Epithelial cell of alveolus of lung (primary cell): ENCODE measurements around the gene OR2M7. TPM values are rescaled to one million over a fixed set of nuclear protein-coding genes. Genes with fewer than 3 reads are reported as not detected.

Experiments
- total RNA-seq: library from RNA; depleted of rRNA; stranded (reverse); fragments of >200 nt; gene quantifications from 2 replicates; pipeline ENCODE4 v1.2.1, GENCODE V29; 2015

The OR2M7 gene, protein sequence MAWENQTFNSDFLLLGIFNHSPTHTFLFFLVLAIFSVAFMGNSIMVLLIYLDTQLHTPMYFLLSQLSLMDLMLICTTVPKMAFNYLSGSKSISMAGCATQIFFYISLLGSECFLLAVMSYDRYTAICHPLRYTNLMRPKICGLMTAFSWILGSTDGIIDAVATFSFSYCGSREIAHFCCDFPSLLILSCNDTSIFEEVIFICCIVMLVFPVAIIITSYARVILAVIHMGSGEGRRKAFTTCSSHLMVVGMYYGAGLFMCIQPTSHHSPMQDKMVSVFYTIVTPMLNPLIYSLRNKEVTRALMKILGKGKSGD
- not detected in 2 replicates for total RNA-seq

GRCh38 chr1:248324468-248324867 lies at the start of gene OR2M7:
Gene OR2M7 (minus strand): TSS chr1:248324568. CDS start chr1:248324568, 0 bp downstream.

GRCh38 chr1:248361121-248361715 lies 36.9 kb upstream of the OR2M7 start, which contains the start of gene OR2T4:
Gene OR2T4 (plus strand): TSS chr1:248361665. CDS start chr1:248361665, 0 bp downstream.

DNA sequence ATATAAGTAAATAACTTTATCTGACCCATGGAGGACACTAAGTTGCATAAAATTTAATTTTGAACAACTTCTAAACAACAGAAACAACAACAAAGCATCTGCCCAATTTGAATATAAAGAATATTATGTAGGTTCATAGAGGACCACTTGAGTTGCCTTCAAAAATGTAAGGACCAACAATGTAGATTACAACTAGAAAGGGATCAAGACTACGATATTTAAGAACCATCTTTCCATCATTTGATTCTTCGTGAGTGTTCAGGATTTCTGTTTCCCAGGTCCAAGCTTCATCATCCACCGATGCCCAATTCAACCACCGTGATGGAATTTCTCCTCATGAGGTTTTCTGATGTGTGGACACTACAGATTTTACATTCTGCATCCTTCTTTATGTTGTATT lies 24.1 kb upstream of the OR2M7 start, which contains the start of gene OR14C36:
Gene OR14C36, plus strand, starts transcription at position 301 of the 400 bp plus-strand sequence. Its CDS starts 0 bp downstream, at position 301.

GRCh38 chr1:248303324-248303723 lies 21.0 kb downstream of the OR2M7 start, which contains the start of gene OR2T12:
Gene OR2T12 (minus strand): TSS chr1:248303424. CDS start chr1:248295578, 7,846 bp downstream.

GRCh38 chr1:248277876-248278275 lies 46.5 kb downstream of the OR2M7 start, which contains the start of gene OR2T33:
Gene OR2T33 (minus strand): TSS chr1:248277976. CDS start chr1:248273814, 4,162 bp downstream.

Other genes with a start within 250 kb of the OR2M7 start
- gene OR2L13, start 229.4 kb downstream of the OR2M7 start, total RNA-seq = not detected in 2 replicates
- gene OR2M5, start 179.4 kb downstream of the OR2M7 start, total RNA-seq = not detected in 2 replicates
- gene OR2M2, start 149.7 kb downstream of the OR2M7 start, total RNA-seq = not detected in 2 replicates
- not detected in 2 replicates for gene OR2M3, start 127.3 kb downstream of the OR2M7 start, total RNA-seq
- gene OR2M4, start 93.2 kb downstream of the OR2M7 start, total RNA-seq = not detected in 2 replicates
- gene OR2T33, start 46.6 kb downstream of the OR2M7 start, total RNA-seq = not detected in 2 replicates
- gene OR2T12, start 21.1 kb downstream of the OR2M7 start, total RNA-seq = not detected in 2 replicates
- gene OR14C36, start 24.2 kb upstream of the OR2M7 start, total RNA-seq = not detected in 2 replicates
- not detected in 2 replicates for gene OR2T4, start 37.1 kb upstream of the OR2M7 start, total RNA-seq
- gene OR2T6, start 51.2 kb upstream of the OR2M7 start, total RNA-seq = not detected in 2 replicates
- not detected in 2 replicates for gene OR2T1, start 78.5 kb upstream of the OR2M7 start, total RNA-seq
- not detected in 2 replicates for gene OR2T2, start 121.1 kb upstream of the OR2M7 start, total RNA-seq
- not detected in 2 replicates for gene OR2T3, start 148.8 kb upstream of the OR2M7 start, total RNA-seq
- gene OR2T5, start 164.0 kb upstream of the OR2M7 start, total RNA-seq = not detected in 2 replicates
- not detected in 2 replicates for gene OR2G6, start 183.5 kb upstream of the OR2M7 start, total RNA-seq
- gene OR2T29, start 238.2 kb upstream of the OR2M7 start, total RNA-seq = not detected in 2 replicates